ENCODE data around the gene DENND11.

DENND11 gene

DNA sequence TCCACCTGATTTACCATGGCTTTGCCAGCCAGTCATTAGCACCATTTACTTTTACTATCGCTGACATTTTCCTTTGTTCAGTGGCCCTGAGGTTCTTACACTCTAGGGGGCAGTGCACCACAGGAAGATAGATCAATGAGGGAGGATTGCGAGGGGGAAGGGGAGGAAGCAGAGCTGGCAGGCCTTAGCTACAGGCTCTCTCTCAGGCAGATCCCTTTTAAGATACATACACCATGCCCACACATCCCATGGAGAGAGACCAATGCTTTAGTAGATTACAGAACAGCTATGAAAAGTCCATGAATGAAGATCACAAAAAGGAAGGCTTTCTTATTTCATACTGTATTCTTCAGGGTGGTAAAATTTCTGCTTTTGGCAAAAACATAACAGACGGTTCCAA, 47.4 kb downstream of the DENND11 start:
- TF ChIP-seq ZFX (IDR thresholded peaks at IDR 0.05; ENCODE audit: borderline replicate concordance): no peak
- TF ChIP-seq, protein P1, sequence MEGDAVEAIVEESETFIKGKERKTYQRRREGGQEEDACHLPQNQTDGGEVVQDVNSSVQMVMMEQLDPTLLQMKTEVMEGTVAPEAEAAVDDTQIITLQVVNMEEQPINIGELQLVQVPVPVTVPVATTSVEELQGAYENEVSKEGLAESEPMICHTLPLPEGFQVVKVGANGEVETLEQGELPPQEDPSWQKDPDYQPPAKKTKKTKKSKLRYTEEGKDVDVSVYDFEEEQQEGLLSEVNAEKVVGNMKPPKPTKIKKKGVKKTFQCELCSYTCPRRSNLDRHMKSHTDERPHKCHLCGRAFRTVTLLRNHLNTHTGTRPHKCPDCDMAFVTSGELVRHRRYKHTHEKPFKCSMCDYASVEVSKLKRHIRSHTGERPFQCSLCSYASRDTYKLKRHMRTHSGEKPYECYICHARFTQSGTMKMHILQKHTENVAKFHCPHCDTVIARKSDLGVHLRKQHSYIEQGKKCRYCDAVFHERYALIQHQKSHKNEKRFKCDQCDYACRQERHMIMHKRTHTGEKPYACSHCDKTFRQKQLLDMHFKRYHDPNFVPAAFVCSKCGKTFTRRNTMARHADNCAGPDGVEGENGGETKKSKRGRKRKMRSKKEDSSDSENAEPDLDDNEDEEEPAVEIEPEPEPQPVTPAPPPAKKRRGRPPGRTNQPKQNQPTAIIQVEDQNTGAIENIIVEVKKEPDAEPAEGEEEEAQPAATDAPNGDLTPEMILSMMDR (IDR thresholded peaks at IDR 0.05): peak; percentile 94
- 0 out of 2 replicates have a peak overlapping the region, but pooled peaks have one; percentile 0 for H3K27ac ChIP-seq

DNA sequence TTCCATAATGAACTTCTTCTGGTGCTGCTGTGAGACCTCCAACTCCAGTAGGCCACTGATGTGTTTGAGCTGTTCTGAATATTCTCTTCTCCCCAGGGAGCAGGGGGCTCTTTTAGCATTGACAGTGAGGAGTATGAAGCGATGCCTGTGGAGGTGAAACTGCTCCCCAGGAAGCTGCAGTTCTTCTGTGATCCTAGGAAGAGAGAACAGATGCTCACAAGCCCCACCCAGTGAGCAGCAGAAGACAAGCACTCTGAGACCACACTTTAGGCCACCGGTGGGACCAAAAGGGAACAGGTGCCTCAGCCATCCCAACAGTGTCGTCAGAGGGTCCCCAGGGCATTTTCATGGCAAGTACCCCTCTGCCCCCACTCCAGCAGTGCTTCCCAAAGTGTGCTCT, 49.3 kb downstream of the DENND11 start:
- TF ChIP-seq, protein P1 (IDR thresholded peaks at IDR 0.05): no peak
- no peak for TF ChIP-seq ZFX (IDR thresholded peaks at IDR 0.05; ENCODE audit: borderline replicate concordance)
- no peak overlapping the region for H3K27ac ChIP-seq
